ENCODE measurements around the gene HMOX1. TPM values are rescaled to one million over a fixed set of nuclear protein-coding genes. Genes with fewer than 3 reads are reported as not detected.

The HMOX1 gene
- total and polyA plus RNA-seq, 11 donors = 2.4 to 126 (median 4.8) TPM

- TF ChIP-seq POLR2A (IDR thresholded peaks at IDR 0.05) (no peak), CTCF (IDR thresholded peaks at IDR 0.05) (no peak)
- Histone ChIP-seq H3K4me1 (peaks cover 0 to 38% (median 9%) of the 10 kb centered on the region in 12 donors), H3K9me3 (no peaks in the 10 kb centered on the region), H3K36me3 (peaks cover 0 to 40% (median 25%) of the 10 kb centered on the region in 9 donors), H3K27me3 (no peaks in the 10 kb centered on the region), H3K27ac (no peak overlapping the region), H3K4me3 (no peak overlapping the region)
- ATAC-seq = no peak
- intact Hi-C loops (cut with DNase I) = no loop called here
- DNase-seq = no peak
- WGBS, 4 donors = 87 to 92% (median 88%) methylated on average over 6 of the region's 6 CpGs
Observed at GRCh38 chr22:35401863-35402262, 21.0 kb downstream of the HMOX1 start.

GRCh38 chr22:35403356-35403755 lies 22.5 kb downstream of the HMOX1 start:
- no peak for ATAC-seq
- TF ChIP-seq POLR2A (IDR thresholded peaks at IDR 0.05) (no peak), CTCF (IDR thresholded peaks at IDR 0.05) (no peak)
- H3K36me3 ChIP-seq = peaks cover 0 to 54% (median 40%) of the 10 kb centered on the region in 9 donors
- H3K27ac ChIP-seq = no peak overlapping the region
- H3K27me3 ChIP-seq = no peaks in the 10 kb centered on the region
- DNase-seq = no peak
- intact Hi-C loops (cut with DNase I) = no loop called here
- H3K4me3 ChIP-seq = no peak overlapping the region
- no peaks in the 10 kb centered on the region for H3K9me3 ChIP-seq
- H3K4me1 ChIP-seq = peaks cover 0 to 43% (median 9%) of the 10 kb centered on the region in 12 donors
- WGBS, 4 donors = 77 to 87% (median 83%) methylated on average over 7 of the region's 7 CpGs

GRCh38 chr22:35404176-35404575 lies 23.3 kb downstream of the HMOX1 start:
- H3K27ac ChIP-seq = no peak overlapping the region
- ATAC-seq (no peak), DNase-seq (no peak)
- H3K4me3 ChIP-seq = no peak overlapping the region
- WGBS, 4 donors = 87 to 95% (median 92%) methylated on average over 5 of the region's 5 CpGs
- intact Hi-C loops (cut with DNase I) = no loop called here
- peaks cover 0 to 62% (median 48%) of the 10 kb centered on the region in 9 donors for H3K36me3 ChIP-seq
- TF ChIP-seq POLR2A (IDR thresholded peaks at IDR 0.05) (no peak), CTCF (IDR thresholded peaks at IDR 0.05) (no peak)
- H3K9me3 ChIP-seq = no peaks in the 10 kb centered on the region
- H3K4me1 ChIP-seq = peaks cover 0 to 43% (median 9%) of the 10 kb centered on the region in 12 donors
- H3K27me3 ChIP-seq = no peaks in the 10 kb centered on the region

- Histone ChIP-seq H3K27me3 (no peaks in the 10 kb centered on the region), H3K4me1 (peaks cover 0 to 51% (median 0%) of the 10 kb centered on the region in 12 donors), H3K4me3 (no peak overlapping the region), H3K36me3 (peaks cover 0 to 83% (median 71%) of the 10 kb centered on the region in 9 donors), H3K9me3 (no peaks in the 10 kb centered on the region), H3K27ac (no peak overlapping the region)
- TF ChIP-seq CTCF (IDR thresholded peaks at IDR 0.05) (no peak), POLR2A (IDR thresholded peaks at IDR 0.05) (no peak)
- DNase-seq (no peak), ATAC-seq (no peak)
- intact Hi-C loops (cut with DNase I) = no loop called here
- 90 to 96% (median 94%) methylated on average over 13 of the region's 13 CpGs for WGBS, 4 donors
Observed at GRCh38 chr22:35406443-35406842, 25.5 kb downstream of the HMOX1 start.

All from heart left ventricle (tissue), 16 donors.